Osteoblast (primary cell): ENCODE data around the gene SEC24D. TPM values are rescaled to one million over a fixed set of nuclear protein-coding genes. Genes with fewer than 3 reads are reported as not detected.

Experiments used
- DNase-seq: peaks from one replicate; pipeline ENCODE4 v3.0.0; 2011; ENCODE audit warnings: low spot score, mixed read lengths; ENCODE audit not compliant: insufficient read length; ENCODE audit errors: missing footprints
- H2AFZ ChIP-seq: 2 replicates; pipeline ENCODE4 v1.6.0; 2011; ENCODE audit warnings: mild to moderate bottlenecking, low read length
- H3K27ac ChIP-seq: 2 replicates; pipeline ENCODE4 v1.5.1; 2011; ENCODE audit warnings: mild to moderate bottlenecking, low read depth, low read length, moderate library complexity
- H3K27me3 ChIP-seq: 2 replicates; pipeline ENCODE4 v1.6.0; 2012; ENCODE audit warnings: mild to moderate bottlenecking, control low read depth, inconsistent platforms, low read length, moderate library complexity; ENCODE audit not compliant: insufficient read depth
- H3K36me3 ChIP-seq: 2 replicates; pipeline ENCODE4 v1.5.1; 2011; ENCODE audit warnings: mild to moderate bottlenecking, low read length, control low read depth, moderate library complexity; ENCODE audit not compliant: insufficient read depth
- H3K4me1 ChIP-seq: 2 replicates; pipeline ENCODE4 v1.5.1; 2011; ENCODE audit warnings: mild to moderate bottlenecking, low read length, control low read depth, moderate library complexity; ENCODE audit not compliant: insufficient read depth
- H3K4me2 ChIP-seq: 2 replicates; pipeline ENCODE4 v1.6.0; 2011; ENCODE audit warnings: mild to moderate bottlenecking, low read length; ENCODE audit not compliant: insufficient read depth
- H3K4me3 ChIP-seq: fragments of 200-600 bp; sonication (generic); 3 replicates; pipeline ENCODE4 v1.5.1; 2012; ENCODE audit warnings: mild to moderate bottlenecking, low read length, inconsistent platforms; ENCODE audit not compliant: insufficient read depth
- H3K79me2 ChIP-seq: 2 replicates; pipeline ENCODE4 v1.6.0; 2012; ENCODE audit warnings: mild to moderate bottlenecking, low read length, control low read depth, inconsistent platforms; ENCODE audit not compliant: insufficient read depth
- H3K9me3 ChIP-seq: 2 replicates; pipeline ENCODE4 v1.5.1; 2011; ENCODE audit warnings: low read depth, low read length, control low read depth
- H4K20me1 ChIP-seq: 2 replicates; pipeline ENCODE4 v1.6.0; 2012; ENCODE audit warnings: mild to moderate bottlenecking, low read length, control low read depth; ENCODE audit not compliant: insufficient read depth
- total RNA-seq: library from RNA; depleted of rRNA; stranded (reverse); fragments of >200 nt; gene quantifications from 2 replicates; pipeline ENCODE4 v1.2.3, GENCODE V29; 2012
- TF ChIP-seq, protein P1 (sequence below): IDR thresholded peaks from 2 replicates; pipeline ENCODE4 v1.5.1; 2011; ENCODE audit warnings: mild to moderate bottlenecking, low read depth, low read length, moderate library complexity; ENCODE audit errors: extremely low read depth

The SEC24D gene, protein sequence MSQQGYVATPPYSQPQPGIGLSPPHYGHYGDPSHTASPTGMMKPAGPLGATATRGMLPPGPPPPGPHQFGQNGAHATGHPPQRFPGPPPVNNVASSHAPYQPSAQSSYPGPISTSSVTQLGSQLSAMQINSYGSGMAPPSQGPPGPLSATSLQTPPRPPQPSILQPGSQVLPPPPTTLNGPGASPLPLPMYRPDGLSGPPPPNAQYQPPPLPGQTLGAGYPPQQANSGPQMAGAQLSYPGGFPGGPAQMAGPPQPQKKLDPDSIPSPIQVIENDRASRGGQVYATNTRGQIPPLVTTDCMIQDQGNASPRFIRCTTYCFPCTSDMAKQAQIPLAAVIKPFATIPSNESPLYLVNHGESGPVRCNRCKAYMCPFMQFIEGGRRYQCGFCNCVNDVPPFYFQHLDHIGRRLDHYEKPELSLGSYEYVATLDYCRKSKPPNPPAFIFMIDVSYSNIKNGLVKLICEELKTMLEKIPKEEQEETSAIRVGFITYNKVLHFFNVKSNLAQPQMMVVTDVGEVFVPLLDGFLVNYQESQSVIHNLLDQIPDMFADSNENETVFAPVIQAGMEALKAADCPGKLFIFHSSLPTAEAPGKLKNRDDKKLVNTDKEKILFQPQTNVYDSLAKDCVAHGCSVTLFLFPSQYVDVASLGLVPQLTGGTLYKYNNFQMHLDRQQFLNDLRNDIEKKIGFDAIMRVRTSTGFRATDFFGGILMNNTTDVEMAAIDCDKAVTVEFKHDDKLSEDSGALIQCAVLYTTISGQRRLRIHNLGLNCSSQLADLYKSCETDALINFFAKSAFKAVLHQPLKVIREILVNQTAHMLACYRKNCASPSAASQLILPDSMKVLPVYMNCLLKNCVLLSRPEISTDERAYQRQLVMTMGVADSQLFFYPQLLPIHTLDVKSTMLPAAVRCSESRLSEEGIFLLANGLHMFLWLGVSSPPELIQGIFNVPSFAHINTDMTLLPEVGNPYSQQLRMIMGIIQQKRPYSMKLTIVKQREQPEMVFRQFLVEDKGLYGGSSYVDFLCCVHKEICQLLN
- total RNA-seq: 111 and 116 TPM in 2 replicates

DNA sequence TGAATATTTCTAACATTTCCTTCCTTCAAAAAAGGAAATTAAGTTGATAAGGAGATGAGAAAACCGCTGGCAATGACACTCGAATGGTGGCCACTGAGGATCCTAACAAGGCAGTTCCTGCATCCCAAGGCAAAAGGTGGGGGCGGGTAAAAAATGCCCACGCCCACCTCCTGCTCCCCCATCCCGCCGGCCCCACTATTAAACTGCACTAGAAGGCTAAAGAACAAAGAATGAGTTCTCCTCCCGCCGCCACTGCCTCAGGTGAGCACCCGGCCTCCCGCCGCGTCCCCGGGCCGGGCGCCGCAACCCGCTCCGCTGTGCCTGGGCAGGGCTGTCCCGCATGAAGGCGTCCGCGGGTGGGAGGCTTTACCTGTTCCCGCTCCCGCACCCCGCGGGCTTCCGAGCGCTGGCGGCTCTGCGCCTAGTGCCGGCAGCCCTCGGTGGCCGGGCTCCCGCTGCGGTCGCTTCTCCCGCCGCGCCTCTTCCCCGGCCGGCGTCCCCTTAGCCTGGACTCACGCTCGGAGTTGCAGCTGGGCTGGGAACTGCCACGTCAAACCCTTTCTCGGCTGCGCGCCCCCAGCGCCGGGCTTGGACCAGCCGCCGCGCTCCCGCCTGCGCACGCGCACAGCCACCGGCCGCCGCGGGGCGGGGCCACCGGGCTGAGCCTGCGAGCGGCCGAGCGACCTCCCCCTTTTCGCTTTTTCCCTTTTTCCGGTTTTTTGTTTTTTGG, at the start of gene SEC24D:
SEC24D (minus strand) TSS at position 556 of the 730 bp plus-strand sequence. CDS start 2,430 bp downstream, outside the sequence.
- Histone ChIP-seq H2AFZ (peak within 1 kb of the TSS; percentile 78), H3K4me3 (peak within 1 kb of the TSS; percentile 94), H3K4me1 (peaks cover 40% of the 10 kb centered on the region), H3K36me3 (peaks cover 32% of the 10 kb centered on the region), H4K20me1 (peaks cover 39% of the 10 kb centered on the region), H3K27ac (peak within 1 kb of the TSS; percentile 99), H3K79me2 (peaks cover 52% of the 10 kb centered on the region), H3K27me3 (no peaks in the 10 kb centered on the region), H3K4me2 (peak within 1 kb of the TSS; percentile 93), H3K9me3 (no peaks in the 10 kb centered on the region)
- TF ChIP-seq, protein P1, sequence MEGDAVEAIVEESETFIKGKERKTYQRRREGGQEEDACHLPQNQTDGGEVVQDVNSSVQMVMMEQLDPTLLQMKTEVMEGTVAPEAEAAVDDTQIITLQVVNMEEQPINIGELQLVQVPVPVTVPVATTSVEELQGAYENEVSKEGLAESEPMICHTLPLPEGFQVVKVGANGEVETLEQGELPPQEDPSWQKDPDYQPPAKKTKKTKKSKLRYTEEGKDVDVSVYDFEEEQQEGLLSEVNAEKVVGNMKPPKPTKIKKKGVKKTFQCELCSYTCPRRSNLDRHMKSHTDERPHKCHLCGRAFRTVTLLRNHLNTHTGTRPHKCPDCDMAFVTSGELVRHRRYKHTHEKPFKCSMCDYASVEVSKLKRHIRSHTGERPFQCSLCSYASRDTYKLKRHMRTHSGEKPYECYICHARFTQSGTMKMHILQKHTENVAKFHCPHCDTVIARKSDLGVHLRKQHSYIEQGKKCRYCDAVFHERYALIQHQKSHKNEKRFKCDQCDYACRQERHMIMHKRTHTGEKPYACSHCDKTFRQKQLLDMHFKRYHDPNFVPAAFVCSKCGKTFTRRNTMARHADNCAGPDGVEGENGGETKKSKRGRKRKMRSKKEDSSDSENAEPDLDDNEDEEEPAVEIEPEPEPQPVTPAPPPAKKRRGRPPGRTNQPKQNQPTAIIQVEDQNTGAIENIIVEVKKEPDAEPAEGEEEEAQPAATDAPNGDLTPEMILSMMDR: no peak
- peak; percentile 98 for DNase-seq

DNA sequence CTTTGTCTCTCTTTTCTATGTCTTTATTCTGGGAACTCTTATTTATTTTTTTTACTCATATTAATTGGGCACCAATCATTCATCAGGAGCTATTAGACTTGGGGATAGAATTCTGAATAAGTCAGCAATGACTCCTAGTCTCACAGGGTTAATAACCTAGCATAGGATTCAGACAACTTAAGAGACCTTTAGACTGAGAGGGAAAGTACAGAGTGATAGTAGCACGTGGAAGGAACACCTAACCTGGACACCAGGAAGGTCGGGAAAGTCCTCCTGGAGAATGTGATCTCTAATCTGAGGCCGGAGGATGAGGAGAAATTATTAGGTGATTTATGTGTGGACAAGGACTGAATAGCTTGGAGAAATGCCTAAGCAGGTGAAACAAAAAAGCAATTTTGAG, 48.8 kb upstream of the SEC24D start:
- TF ChIP-seq, protein P1: no peak
- H2AFZ ChIP-seq: no peak overlapping the region
- no peaks in the 10 kb centered on the region for H3K27me3 ChIP-seq
- no peak overlapping the region for H3K27ac ChIP-seq
- H3K4me1 ChIP-seq: peaks cover 8% of the 10 kb centered on the region
- no peaks in the 10 kb centered on the region for H3K9me3 ChIP-seq
- H3K4me2 ChIP-seq: no peak overlapping the region
- H3K36me3 ChIP-seq: no peaks in the 10 kb centered on the region
- no peak for DNase-seq
- H3K4me3 ChIP-seq: no peak overlapping the region
- H4K20me1 ChIP-seq: no peaks in the 10 kb centered on the region
- no peaks in the 10 kb centered on the region for H3K79me2 ChIP-seq

DNA sequence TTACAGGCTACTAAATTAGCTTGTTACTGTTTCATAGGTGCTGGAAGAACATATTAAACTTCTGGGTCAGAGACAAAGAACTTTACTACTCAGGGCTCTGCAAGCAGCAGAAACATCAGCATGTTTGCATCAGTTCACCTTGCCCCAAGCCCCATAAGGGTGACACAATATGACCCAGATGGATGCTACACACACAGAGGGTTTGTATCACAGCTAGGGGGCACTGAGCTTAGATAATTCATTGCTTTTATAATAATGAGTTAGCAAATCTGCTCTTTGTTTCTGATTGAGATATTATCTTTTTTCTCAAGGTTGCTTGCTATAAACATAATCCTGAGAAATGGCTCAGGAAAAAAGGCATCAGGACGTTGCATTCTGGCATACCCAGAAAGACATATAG, 47.9 kb upstream of the SEC24D start:
- H3K4me3 ChIP-seq: no peak overlapping the region
- H3K27me3 ChIP-seq: no peaks in the 10 kb centered on the region
- H3K36me3 ChIP-seq: no peaks in the 10 kb centered on the region
- TF ChIP-seq, protein P1: peak; percentile 44
- H2AFZ ChIP-seq: no peak overlapping the region
- H3K4me1 ChIP-seq: peaks cover under 1% of the 10 kb centered on the region
- H4K20me1 ChIP-seq: no peaks in the 10 kb centered on the region
- no peaks in the 10 kb centered on the region for H3K79me2 ChIP-seq
- no peak overlapping the region for H3K4me2 ChIP-seq
- no peak overlapping the region for H3K27ac ChIP-seq
- DNase-seq: no peak
- H3K9me3 ChIP-seq: no peaks in the 10 kb centered on the region
